Renal cortex interstitium (tissue), 11 donors: Measurements from ENCODE around the gene SCARB2. TPM values are rescaled to one million over a fixed set of nuclear protein-coding genes. Genes with fewer than 3 reads are reported as not detected.
A peak's percentile ranks its signal among the peaks of the same experiment; 100 is the strongest.

Source experiments
- DNase-seq, 11 donors: peaks; one replicate each; pipeline ENCODE4 v3.0.0-alpha.2; 2013; ENCODE audit warnings: low read depth in 9 of 11, low spot score in 4 of 11; ENCODE audit errors: extremely low read depth in 1 of 11
- polyA plus RNA-seq, 3 donors: library from polyadenylated mRNA; unstranded; fragments of 120-200 nt; gene quantifications; one replicate each; pipeline ENCODE4 v1.2.1, GENCODE V29; 2013; ENCODE audit not compliant: insufficient read length in 3 of 3

SCARB2 gene
- polyA plus RNA-seq, 3 donors, result 163 to 202 (median 170) TPM

GRCh38 chr4:76235407-76235806, 21.8 kb upstream of the SCARB2 start:
- no peak for DNase-seq

GRCh38 chr4:76234679-76235044, 21.0 kb upstream of the SCARB2 start:
- no peak for DNase-seq

- no peak for DNase-seq
Measured at GRCh38 chr4:76233967-76234678, 20.5 kb upstream of the SCARB2 start.

DNA sequence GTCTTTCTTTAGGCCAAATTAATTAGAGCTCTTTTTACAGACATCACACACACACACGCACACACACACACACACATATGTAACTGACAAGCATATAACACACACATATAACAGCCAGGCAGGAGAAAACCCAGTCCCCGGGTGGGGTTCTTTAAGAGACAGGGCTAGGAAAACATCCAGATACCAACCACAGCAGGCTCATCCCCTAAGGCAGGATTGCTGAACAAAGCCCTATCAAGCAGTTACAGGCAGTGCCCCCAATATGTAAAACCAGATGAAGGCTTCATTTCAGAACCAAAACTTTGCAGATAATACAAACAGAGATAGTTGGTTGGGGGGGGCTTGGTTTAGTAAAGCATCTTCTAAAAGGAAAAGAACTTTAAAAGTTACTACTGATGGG, 19.9 kb upstream of the SCARB2 start:
- DNase-seq, result no peak

- no peak for DNase-seq
Measured at GRCh38 chr4:76233083-76233482, 19.5 kb upstream of the SCARB2 start.

GRCh38 chr4:76232681-76233080, 19.1 kb upstream of the SCARB2 start:
- no peak for DNase-seq

- no peak for DNase-seq
Measured at GRCh38 chr4:76226418-76226817, 12.8 kb upstream of the SCARB2 start.

GRCh38 chr4:76224171-76224570, 10.5 kb upstream of the SCARB2 start:
- DNase-seq, result no peak

DNA sequence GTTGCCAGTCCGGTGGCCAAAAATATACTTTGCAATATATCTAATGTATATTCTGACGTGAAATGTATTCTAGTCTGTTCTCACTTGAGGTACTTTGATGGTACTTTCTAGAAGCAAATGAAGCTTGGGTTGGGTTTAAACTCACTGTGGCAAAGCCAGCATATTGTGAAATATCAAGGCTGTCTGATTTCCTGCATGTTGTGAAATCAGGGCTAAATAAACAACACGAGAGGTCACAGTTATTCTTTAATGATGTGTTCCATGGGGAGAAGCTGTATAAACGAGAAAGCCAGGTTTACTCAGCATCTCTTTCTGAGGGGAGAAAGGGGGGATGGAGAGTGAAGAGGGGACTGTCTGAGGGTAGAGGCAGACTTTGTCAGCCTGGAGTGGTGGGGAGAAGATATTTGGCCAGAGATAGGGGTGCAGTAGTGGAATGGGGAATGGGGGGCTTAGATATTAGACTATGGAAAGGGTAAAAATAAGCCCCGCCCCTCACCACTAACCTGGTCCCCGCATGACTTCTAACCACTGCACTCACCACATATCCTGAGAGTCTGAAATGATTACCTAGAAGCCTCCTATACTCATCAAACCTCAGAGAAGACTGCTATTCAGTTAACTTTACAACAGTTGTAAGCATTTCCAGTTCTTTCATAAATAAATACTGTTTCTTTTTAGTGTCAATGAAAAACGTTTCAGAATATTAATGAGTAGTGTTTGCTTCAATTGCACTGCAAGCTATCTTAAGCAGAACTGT, 5.9 kb upstream of the SCARB2 start:
- no peak for DNase-seq

DNA sequence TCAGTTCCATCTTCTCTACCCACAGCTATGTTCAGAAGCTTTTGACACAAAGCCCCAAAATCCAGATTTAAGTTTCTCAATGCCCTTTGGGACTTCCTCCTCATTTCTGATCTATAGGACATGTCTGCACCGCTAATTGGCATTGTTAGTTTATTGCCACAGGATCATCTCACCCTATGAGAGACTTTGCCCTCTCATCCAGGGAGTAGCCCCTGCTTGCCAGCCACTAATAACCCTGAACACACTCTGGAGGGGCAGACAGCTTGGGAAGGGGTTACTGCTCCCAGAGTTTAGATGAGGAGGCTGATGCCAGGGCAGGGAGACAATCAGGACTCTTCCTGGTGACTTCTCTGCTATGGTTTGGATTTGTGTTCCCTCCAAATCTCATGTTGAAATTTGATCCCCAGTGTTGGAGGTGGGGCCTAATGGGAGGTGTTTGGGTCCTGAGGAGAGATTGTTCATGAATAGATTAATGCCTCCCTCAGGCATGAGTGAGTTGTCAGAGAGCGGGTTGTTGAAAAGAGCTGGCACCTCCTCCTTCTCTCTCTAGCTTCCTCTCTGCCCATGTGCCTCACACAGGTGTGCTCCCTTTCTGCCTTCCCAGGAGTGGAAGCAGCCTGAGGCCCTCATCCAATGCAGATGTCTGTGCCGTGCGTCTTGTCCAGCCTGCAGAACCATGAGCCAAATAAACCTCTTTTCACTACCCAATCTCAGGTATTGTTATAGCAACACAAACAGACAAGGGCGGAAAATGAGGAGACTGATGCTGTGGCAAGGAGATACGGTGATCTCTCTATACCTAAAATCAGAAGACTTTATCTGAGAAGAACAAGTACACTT, 3.6 kb upstream of the SCARB2 start:
- DNase-seq, result no peak

GRCh38 chr4:76216524-76216923, 2.9 kb upstream of the SCARB2 start:
- no peak for DNase-seq

GRCh38 chr4:76215077-76215476, 1.5 kb upstream of the SCARB2 start:
- no peak for DNase-seq

DNA sequence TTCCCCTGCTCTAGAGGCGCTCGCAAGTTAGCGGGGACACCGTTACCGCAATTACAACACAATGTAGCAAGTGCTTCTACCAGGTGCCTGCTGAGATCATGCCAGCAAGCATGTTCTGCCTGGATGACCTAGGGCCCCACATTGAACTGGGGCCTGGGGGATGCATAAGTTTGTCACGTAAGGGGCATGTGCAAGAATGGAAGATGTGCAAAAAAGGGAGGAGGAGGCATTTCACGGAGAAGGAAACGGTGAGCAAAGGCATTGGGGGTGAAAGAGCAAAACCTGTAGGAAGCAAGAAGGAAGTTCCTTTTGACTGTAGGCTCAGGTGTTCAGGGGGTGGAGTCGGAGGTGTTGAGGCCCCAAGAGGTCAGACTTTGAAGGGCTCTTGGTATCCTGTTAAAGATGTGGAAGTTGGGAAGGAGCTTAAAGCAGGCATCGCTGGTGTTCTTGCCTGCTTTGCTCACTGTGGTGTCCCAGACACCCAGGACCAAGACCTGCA, 602 bp upstream of the SCARB2 start:
- no peak for DNase-seq

- DNase-seq, result peak in 2 of 11 donors; percentile 49 to 54
Measured at GRCh38 chr4:76212851-76213414, 691 bp downstream of the SCARB2 start.

DNA sequence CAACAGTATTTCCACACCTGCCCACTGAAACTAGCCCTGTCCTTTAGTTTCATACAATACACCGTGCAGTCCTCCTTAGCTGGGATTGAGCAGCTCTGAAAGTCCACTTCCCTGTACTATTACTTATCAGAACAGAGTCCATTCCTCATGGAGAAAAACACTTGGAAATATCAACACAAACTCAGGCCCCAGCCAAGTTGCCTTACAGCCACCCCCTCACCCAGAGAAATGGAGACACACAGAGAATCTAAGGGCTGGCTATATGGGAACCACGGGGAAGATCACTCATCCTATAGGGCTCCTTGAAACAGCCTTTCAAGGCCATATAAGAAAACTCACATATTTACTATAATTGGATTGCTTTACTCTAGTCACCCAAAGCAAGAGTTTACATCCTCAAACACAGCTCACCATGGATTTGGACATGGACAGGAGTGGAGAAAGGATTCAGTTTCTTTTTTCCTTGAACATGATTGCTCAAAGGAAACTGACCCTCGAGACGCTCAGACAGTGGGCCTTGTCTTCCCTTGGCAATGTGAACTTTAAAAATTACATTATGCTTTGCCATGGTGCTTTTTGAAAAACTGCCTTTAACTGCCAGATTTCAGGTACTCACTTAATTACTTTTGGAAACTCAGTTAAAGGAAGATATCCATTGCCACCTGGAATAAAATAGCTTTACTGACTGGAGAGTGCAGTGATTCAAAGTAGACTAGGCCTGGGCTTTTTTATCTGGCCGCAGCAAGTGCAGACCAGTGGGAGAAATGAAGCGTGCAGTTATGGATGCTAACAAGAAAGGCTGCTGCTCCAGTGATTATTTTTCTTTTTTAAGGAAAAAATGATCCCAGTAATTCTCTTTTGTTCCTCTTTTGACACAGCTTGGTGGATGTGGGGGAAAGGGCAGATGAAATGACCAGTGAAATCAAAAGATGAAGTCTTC, 1.6 kb downstream of the SCARB2 start:
- no peak for DNase-seq

DNA sequence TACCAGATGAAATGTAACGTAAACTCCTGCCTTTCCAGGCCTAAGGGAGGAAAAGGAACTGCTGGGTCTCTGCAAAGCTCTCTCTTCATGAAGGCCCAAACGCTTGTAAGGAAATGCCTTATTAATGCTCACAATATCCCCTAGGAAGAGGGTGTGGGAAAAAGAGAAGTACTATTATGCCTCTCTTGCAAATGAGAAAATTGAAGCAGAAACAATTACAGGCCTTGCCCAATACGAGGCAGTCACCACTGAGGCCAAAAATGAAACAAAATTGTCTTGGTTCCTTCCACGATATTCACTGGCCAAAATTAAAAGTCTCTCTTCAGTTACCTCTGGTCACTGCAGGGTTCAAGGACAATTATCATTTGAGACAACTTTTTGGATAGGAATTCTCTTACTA, 3.2 kb downstream of the SCARB2 start:
- DNase-seq, result no peak

GRCh38 chr4:76209881-76210280, 3.7 kb downstream of the SCARB2 start:
- no peak for DNase-seq

GRCh38 chr4:76208005-76208765, 5.4 kb downstream of the SCARB2 start:
- DNase-seq, result peak in 5 of 11 donors; percentile 68 to 80 (median 77)
